NCI-H2227 (cell line): ENCODE results near the gene MLH1.

Experiments
- DNase-seq: peaks from one replicate; lab custom pipeline; 2025; ENCODE audit not compliant: unreplicated experiment; lab: John Stamatoyannopoulos, UW

The MLH1 gene

GRCh38 chr3:36973139-36973538, 20.2 kb upstream of the MLH1 start:
- DNase-seq: no peak

GRCh38 chr3:36981006-36981405, 12.3 kb upstream of the MLH1 start:
- no peak for DNase-seq

- DNase-seq: no peak
Observed at GRCh38 chr3:36988356-36988755, 5.0 kb upstream of the MLH1 start.

- DNase-seq: no peak
Observed at GRCh38 chr3:36989005-36989404, 4.3 kb upstream of the MLH1 start.

- no peak for DNase-seq
Observed at GRCh38 chr3:36989568-36989967, 3.8 kb upstream of the MLH1 start.

- no peak for DNase-seq
Observed at GRCh38 chr3:36991147-36991546, 2.2 kb upstream of the MLH1 start.

- no peak for DNase-seq
Observed at GRCh38 chr3:36991923-36992805, 1.2 kb upstream of the MLH1 start.

- no peak for DNase-seq
Observed at GRCh38 chr3:36992806-36993325, 452 bp upstream of the MLH1 start, which contains the start of gene EPM2AIP1. Gene EPM2AIP1, minus strand, starts transcription at chr3:36993131. Its CDS starts 54 bp downstream, at chr3:36993077.

- DNase-seq: no peak
Observed at GRCh38 chr3:37014620-37015019, 21.3 kb downstream of the MLH1 start.

GRCh38 chr3:37015642-37016041, 22.3 kb downstream of the MLH1 start:
- DNase-seq: no peak

GRCh38 chr3:37016903-37017302, 23.6 kb downstream of the MLH1 start:
- no peak for DNase-seq

GRCh38 chr3:37017683-37018082, 24.4 kb downstream of the MLH1 start:
- no peak for DNase-seq

GRCh38 chr3:37024092-37024491, 30.8 kb downstream of the MLH1 start:
- no peak for DNase-seq

- no peak for DNase-seq
Observed at GRCh38 chr3:37024820-37025405, 31.6 kb downstream of the MLH1 start.

- DNase-seq: no peak
Observed at GRCh38 chr3:37025561-37026335, 32.4 kb downstream of the MLH1 start.

GRCh38 chr3:37026851-37027250, 33.5 kb downstream of the MLH1 start:
- no peak for DNase-seq

- no peak for DNase-seq
Observed at GRCh38 chr3:37028329-37028728, 35.0 kb downstream of the MLH1 start.

- DNase-seq: no peak
Observed at GRCh38 chr3:37029111-37029510, 35.8 kb downstream of the MLH1 start.

GRCh38 chr3:37029516-37030163, 36.3 kb downstream of the MLH1 start:
- DNase-seq: no peak

GRCh38 chr3:37030588-37030987, 37.3 kb downstream of the MLH1 start:
- DNase-seq: no peak

- DNase-seq: no peak
Observed at GRCh38 chr3:37031096-37031682, 37.9 kb downstream of the MLH1 start.
